ENCODE data around the gene DSTYK.

Gene DSTYK

GRCh38 chr1:205124726-205125125 is 86.8 kb downstream of the DSTYK start:
- DNase-seq: no peak

- DNase-seq: no peak
Measured at GRCh38 chr1:205122489-205122882, 89.0 kb downstream of the DSTYK start.

DNA sequence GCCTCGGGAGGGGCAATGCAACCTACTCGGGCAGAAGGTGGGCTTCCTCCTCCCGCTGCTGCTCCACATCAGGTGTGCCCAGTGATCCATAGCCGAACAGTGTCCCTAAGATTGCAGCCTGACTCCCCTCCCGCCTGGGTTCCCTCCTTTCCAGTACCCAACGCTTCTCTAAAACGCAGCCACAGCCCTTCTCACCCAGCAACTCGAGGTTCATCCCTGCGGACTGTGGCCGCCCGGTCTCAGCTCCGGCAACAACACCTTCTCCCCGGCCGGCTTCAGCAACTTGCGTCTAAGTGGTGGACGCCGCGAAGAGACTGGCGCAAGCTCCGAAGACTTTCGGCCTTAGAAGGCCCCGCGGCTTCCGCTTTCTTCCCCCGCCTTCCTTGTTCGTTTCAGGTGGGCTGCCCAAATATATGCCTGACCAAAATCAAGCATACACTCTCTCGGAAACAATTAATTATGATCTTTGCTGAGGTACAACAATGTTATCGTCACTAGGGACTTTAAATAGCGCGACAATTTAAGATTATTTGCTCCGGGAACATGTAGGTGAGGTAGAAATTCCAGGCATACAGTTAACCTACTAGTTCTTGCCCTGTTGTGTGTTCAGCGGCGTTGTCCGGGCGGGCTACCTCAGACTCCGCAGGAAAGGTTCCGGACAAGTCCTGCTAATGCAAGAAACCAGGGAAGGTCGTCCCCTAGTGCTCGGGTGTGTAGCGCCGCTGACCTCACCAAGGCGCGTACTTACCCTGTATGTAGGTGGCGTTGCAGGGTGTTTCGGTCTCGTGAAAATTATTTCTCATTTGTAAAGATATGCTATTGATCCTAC is 89.6 kb downstream of the DSTYK start, which contains the start of gene RBBP5:
Gene RBBP5 (minus strand): TSS at position 319 of the 829 bp plus-strand sequence. CDS start 105 bp downstream, at position 214.
- DNase-seq: peak; percentile 95

- DNase-seq: no peak
Measured at GRCh38 chr1:205118752-205119151, 92.8 kb downstream of the DSTYK start.

- DNase-seq: no peak
Measured at GRCh38 chr1:205111354-205111753, 100.1 kb downstream of the DSTYK start.

- DNase-seq: no peak
Measured at GRCh38 chr1:205109711-205110110, 101.8 kb downstream of the DSTYK start.

DNA sequence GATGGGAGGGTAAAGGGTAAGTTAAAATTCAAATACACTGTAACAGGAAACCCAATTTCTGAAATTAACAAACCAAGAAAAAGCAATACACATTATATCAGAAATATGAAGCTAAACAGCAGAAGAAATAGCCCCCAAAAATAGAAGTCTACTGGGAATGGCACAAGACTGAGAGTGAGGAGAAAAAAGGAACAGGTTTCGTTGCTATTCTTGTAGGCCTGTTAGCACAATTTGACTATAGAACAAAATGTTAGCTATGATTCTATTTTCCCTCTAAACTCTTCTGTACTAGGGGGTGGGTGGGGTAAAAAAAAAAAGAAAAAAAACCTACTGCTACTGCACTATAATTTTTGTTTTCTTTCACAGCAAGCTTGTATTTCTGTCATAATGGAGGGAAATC is 102.2 kb downstream of the DSTYK start:
- DNase-seq: no peak

- no peak for DNase-seq
Measured at GRCh38 chr1:205108464-205108863, 103.0 kb downstream of the DSTYK start.

DNA sequence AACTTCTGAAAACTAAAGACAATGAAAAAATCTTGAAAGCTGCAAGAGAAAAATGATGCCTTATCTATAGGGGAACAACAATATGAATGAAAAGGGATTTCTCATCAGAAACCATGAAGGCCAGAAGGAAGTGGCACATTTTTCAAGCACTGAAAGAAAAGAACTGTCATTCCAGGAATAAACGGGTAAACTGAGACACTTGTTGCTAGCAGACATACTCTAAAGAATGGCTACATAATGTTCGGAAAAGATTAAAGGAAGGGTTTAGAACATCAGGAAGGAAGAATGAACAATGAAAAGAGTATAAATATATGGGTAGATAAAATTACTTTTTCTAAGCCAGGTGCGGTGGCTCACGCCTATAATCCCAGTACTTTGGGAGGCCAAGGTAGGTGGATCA is 104.2 kb downstream of the DSTYK start:
- DNase-seq: no peak

DNA sequence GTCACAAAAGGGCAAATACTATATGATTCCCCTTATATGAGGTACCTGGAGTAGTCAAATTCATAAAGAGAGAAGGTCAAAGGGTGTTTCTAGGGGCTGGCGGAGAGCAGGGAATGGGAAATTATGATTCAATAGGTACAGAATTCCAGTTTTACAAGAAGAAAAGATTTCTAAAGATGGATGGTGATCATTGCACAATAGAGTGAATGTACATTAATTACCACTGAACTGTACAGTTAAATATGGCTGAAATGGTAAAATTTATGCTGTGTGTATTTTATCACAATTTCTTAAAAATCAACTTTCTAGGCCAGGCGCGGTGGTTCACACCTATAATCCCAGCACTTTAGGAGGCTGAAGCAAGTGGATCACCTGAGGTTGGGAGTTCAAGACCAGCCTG is 109.1 kb downstream of the DSTYK start:
- no peak for DNase-seq

DNA sequence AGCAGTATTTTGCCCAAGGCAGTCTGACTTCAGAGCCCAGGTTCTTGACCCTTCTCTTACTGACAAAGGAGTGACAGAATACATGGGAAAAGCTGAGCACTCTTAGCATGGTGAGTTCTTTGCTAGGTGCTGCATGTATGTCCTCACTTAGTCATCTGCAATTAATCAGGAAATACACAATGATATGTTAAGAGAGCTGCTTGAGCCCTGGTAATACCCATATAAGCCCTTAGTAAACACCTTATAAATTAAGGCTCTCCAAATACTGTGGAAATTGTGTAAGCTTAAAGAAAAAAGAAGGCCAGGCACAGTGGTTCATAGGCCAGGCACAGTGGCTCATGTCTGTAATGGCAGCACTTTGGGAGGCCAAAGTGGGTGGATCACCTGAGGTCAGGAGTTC is 113.3 kb downstream of the DSTYK start:
- DNase-seq: no peak

DNA sequence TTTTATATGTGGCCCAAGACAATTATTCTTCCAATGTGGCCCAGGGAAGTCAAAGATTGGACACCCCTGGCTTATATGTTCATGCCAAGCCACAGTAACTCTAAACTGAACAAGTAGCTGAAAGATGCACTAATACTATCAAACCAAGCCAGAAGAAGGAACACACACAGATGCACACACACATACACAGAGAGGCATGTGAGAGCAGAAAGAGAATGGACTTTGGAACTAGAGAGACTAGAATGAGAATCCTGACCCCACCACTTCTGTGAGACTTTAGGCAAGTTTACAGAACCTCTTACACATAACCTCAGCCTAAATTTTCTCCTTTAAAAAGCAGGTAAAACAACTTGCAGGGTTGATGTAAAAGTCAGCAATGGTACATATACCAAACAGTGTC is 116.1 kb downstream of the DSTYK start:
- DNase-seq: no peak
